Endothelial cell (in vitro differentiated cells): ENCODE results near the gene C3orf49. TPM values are rescaled to one million over a fixed set of nuclear protein-coding genes. Genes with fewer than 3 reads are reported as not detected.

ENCODE experiments used
- DNase-seq: peaks from one replicate; pipeline ENCODE4 v3.0.0; 2021; ENCODE audit warnings: low spot score
- H3K27ac Mint-ChIP-seq: one replicate; pipeline ENCODE4 v1.8.0; 2021; ENCODE audit warnings: mixed read lengths, inconsistent platforms; ENCODE audit not compliant: unreplicated experiment
- H3K27me3 Mint-ChIP-seq: one replicate; pipeline ENCODE4 v1.8.0; 2021; ENCODE audit warnings: mild to moderate bottlenecking, moderate library complexity, mixed read lengths, inconsistent platforms; ENCODE audit not compliant: unreplicated experiment
- H3K36me3 Mint-ChIP-seq: one replicate; pipeline ENCODE4 v1.8.0; 2021; ENCODE audit warnings: mild to moderate bottlenecking, low read depth, mixed read lengths, inconsistent platforms; ENCODE audit not compliant: unreplicated experiment
- H3K4me1 Mint-ChIP-seq: one replicate; pipeline ENCODE4 v1.8.0; 2021; ENCODE audit warnings: mild to moderate bottlenecking, mixed read lengths, inconsistent platforms; ENCODE audit not compliant: unreplicated experiment
- H3K4me3 Mint-ChIP-seq: one replicate; pipeline ENCODE4 v1.8.0; 2021; ENCODE audit warnings: mild to moderate bottlenecking, mixed read lengths, inconsistent platforms; ENCODE audit not compliant: unreplicated experiment
- H3K9me3 Mint-ChIP-seq: one replicate; pipeline ENCODE4 v1.8.0; 2021; ENCODE audit warnings: mixed read lengths, inconsistent platforms; ENCODE audit not compliant: unreplicated experiment
- CTCF ChIP-seq: fragments of 200-600 bp; sonication (generic); IDR thresholded peaks from one replicate; pipeline ENCODE4 v1.5.0; 2021; ENCODE audit warnings: antibody characterized with exemption; ENCODE audit not compliant: unreplicated experiment
- total RNA-seq: library from RNA; stranded (reverse); fragmentation: NEBNext Ultra II Directional; extraction: Animal tissue kit (Norgen Biotek cat#: 25700); gene quantifications from one replicate; pipeline ENCODE4 v1.2.1, GENCODE V29; 2021; ENCODE audit not compliant: unreplicated experiment

Gene C3orf49
- total RNA-seq, 1 donor from 2014 or later: not detected

GRCh38 chr3:63875510-63875909, 56.4 kb downstream of the C3orf49 start:
- Mint-ChIP-seq H3K4me3 (no peak overlapping the region), H3K36me3 (no peaks in the 10 kb centered on the region), H3K4me1 (peaks cover 5% of the 10 kb centered on the region), H3K9me3 (no peaks in the 10 kb centered on the region), H3K27ac (no peak overlapping the region), H3K27me3 (no peaks in the 10 kb centered on the region)
- TF ChIP-seq CTCF: no peak
- DNase-seq: no peak

GRCh38 chr3:63876260-63876659, 57.2 kb downstream of the C3orf49 start:
- Mint-ChIP-seq H3K4me1 (no peaks in the 10 kb centered on the region), H3K36me3 (no peaks in the 10 kb centered on the region), H3K27me3 (no peaks in the 10 kb centered on the region), H3K9me3 (no peaks in the 10 kb centered on the region), H3K4me3 (no peak overlapping the region), H3K27ac (no peak overlapping the region)
- TF ChIP-seq CTCF: no peak
- no peak for DNase-seq

- H3K27ac Mint-ChIP-seq: no peak overlapping the region
- no peaks in the 10 kb centered on the region for H3K27me3 Mint-ChIP-seq
- H3K4me3 Mint-ChIP-seq: no peak overlapping the region
- no peaks in the 10 kb centered on the region for H3K9me3 Mint-ChIP-seq
- H3K36me3 Mint-ChIP-seq: no peaks in the 10 kb centered on the region
- no peaks in the 10 kb centered on the region for H3K4me1 Mint-ChIP-seq
- TF ChIP-seq CTCF: no peak
- no peak for DNase-seq
Measured at GRCh38 chr3:63877737-63878393, 58.8 kb downstream of the C3orf49 start.

GRCh38 chr3:63878394-63879060, 59.4 kb downstream of the C3orf49 start:
- H3K4me3 Mint-ChIP-seq: no peak overlapping the region
- H3K4me1 Mint-ChIP-seq: no peaks in the 10 kb centered on the region
- TF ChIP-seq CTCF: no peak
- H3K36me3 Mint-ChIP-seq: no peaks in the 10 kb centered on the region
- no peaks in the 10 kb centered on the region for H3K27me3 Mint-ChIP-seq
- no peaks in the 10 kb centered on the region for H3K9me3 Mint-ChIP-seq
- no peak for DNase-seq
- no peak overlapping the region for H3K27ac Mint-ChIP-seq

GRCh38 chr3:63880653-63881052, 61.6 kb downstream of the C3orf49 start:
- H3K36me3 Mint-ChIP-seq: no peaks in the 10 kb centered on the region
- no peak overlapping the region for H3K27ac Mint-ChIP-seq
- no peak for TF ChIP-seq CTCF
- H3K9me3 Mint-ChIP-seq: no peaks in the 10 kb centered on the region
- no peak overlapping the region for H3K4me3 Mint-ChIP-seq
- DNase-seq: no peak
- H3K27me3 Mint-ChIP-seq: no peaks in the 10 kb centered on the region
- no peaks in the 10 kb centered on the region for H3K4me1 Mint-ChIP-seq
